Measurements from ENCODE around the gene TPCN1.

Gene TPCN1

DNA sequence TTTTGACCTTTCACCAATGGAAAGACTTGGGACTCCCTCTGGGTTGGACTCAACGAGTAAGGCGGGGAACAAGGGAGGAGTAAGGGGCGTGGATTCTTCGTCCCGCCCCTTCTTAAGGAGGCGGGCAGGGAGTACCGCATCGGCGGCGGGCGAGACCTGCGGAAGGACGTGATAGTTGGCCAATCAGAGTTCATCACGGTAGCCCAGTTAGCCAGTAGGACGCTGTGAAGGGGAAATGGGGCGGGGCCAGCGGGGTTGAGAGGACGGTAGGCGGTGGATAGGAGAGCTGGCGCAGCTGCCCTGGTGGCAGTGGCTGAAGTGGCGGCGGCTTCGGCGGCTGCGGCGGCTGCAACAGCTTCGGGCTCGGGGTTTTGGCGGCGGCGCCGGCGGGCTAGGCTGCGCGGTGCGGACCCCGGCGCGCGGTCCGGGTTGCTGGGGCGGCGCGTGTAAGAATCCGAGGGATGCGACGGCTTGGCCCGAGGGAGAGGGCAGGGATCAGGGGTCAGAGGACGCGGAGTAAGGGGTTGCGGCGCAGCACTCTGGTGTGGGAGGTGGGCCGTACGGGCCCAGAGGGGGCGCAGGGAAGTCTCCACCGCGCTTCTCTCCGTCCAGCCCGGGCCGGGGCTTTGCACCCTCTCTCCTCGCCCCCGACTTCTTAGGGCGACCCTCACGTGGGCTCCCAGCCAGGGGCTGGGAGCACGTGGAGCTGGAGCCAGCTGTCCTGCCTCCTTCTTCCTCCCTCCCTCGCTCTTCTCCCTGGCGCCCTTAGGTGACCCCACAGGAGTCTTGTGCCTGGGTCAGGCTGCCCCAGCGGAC is at the start of gene TPCN1:
Gene TPCN1, plus strand, starts transcription at position 284 of the 816 bp plus-strand sequence. CDS start 5,389 bp downstream, outside the sequence.
- peak; percentile 100 for DNase-seq (ENCODE audit: low read depth)

DNA sequence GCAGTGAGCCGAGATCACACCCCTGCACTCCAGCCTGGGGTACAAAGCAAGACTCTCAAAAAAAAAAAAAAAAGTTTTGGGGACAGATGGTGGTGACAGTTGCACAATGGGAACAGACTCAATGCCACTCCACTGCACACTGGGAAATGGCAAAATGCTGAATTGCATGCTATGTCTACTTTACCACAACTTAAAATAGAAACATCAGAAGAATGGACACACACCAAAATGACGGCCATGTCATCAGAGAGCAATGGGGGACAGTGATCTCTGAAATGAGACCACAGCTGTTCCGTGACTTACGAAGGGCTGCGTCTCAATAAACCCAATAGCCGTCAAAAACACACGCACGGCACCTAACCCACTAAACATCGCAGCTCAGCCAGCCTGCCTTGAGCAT is 49.7 kb upstream of the TPCN1 start:
- no peak for DNase-seq (ENCODE audit: low read depth)

GRCh38 chr12:113172185-113172584 is 49.1 kb upstream of the TPCN1 start:
- no peak for DNase-seq (ENCODE audit: low read depth)

DNA sequence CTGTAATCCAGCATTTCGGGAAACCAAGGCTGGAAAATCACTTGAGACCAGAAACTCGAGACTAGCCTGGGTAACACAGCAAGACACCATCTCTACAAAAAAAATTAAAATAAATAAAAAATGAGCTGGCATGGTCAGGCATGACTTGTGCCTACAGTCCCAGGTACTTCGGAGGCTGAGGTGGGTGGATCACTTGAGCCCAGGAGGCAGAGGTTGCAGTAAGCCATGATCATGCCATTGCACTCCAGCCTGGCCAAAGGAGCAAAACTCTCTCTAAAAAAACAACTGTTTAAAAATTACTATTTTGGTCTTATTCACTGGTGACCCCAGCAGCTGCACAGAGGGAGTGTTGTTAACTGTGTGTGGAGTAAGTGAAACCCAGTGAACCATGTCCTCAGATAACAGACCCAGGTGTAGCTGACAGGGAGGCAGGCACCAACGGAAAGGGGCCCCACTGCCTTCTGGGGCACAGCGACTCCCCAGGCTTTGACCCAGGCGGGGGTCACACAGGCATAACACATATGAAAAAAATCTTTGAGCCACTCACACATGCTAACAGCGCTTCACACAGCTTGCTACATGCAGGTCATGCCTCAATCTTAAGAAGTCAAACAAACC is 48.1 kb upstream of the TPCN1 start:
- no peak for DNase-seq (ENCODE audit: low read depth)

DNA sequence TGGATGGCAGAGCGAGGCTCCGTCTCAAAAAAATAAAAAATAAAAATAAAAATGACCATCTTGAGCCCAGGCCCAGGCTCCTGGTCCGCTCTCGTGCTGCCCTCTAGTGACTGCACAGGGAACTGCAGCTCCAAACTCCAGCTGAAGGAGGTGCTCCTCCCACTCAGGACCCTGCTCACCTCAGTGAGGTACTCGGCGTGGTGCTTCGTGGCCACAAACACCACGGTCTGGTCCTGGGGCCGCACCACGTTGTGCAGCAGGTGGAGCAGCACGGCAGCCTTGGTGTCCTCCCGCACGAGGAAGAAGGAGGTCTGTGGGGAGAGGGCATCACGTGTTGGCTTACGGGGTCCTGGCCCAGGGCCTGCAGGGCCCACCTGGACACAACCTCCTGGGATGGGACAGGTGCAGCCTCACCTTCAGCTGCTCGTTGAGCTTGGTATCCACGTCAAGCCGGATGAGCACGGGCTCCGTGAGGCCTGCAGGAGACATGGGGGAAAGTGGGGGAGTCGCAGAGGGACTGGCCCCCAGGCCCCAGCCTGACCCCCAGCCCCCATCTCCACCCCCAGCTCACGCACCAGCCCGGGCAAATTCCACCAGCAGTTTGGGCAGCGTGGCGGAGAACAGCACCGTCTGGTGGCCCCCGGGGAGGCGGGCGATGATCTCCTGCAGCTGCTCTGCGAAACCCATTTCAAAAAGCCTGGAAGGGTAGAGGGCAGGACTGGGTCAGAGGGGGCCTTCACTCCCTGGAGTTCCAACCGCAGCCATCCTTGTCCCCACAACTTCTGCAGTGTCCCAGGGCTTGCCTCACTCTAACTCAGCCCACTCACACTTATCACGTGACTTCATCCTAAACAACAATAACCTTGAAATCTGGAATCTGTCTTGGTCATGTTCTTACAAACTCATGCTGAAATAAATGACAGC is 46.5 kb upstream of the TPCN1 start:
- no peak for DNase-seq (ENCODE audit: low read depth)

GRCh38 chr12:113179023-113179422 is 42.2 kb upstream of the TPCN1 start:
- no peak for DNase-seq (ENCODE audit: low read depth)

- DNase-seq (ENCODE audit: low read depth), result no peak
Observed at GRCh38 chr12:113180333-113180732, 40.9 kb upstream of the TPCN1 start.

DNA sequence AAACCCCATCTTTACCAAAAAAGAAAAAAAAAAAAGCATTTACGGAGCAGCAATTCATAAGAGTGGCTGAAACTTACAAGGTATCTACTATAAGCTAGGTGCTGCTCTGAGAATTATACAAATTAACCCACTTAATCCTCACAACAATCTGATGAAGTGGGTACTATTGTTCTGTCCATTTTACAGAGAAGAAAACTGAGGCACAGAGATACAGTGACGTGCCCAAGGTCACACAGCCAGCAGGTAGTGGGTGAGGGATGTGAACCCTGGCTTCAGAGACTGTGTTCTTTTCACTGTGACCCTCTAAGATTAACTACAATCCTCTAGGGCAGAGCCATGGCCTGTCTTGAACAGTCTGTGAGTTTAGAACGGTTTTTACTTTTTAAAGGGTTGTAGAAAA is 39.3 kb upstream of the TPCN1 start:
- no peak for DNase-seq (ENCODE audit: low read depth)

GRCh38 chr12:113183030-113183589 is 38.2 kb upstream of the TPCN1 start:
- no peak for DNase-seq (ENCODE audit: low read depth)

- peak; percentile 73 for DNase-seq (ENCODE audit: low read depth)
Observed at GRCh38 chr12:113184098-113184899, 37.0 kb upstream of the TPCN1 start.

DNA sequence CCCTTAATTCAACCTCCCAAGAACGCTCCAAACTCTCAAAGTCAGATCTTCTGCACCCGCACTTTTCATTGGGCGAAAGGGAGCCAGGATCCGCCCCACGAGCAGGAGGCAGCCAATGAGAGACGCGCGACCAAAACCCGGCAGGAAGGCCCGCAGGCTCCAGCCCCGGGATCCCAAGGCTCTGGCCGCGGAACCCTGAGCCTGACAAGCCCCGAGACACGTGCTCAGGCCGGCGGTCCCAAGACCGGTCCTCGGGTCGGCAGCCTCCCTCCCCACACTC is 36.4 kb upstream of the TPCN1 start:
- DNase-seq (ENCODE audit: low read depth), result no peak

DNA sequence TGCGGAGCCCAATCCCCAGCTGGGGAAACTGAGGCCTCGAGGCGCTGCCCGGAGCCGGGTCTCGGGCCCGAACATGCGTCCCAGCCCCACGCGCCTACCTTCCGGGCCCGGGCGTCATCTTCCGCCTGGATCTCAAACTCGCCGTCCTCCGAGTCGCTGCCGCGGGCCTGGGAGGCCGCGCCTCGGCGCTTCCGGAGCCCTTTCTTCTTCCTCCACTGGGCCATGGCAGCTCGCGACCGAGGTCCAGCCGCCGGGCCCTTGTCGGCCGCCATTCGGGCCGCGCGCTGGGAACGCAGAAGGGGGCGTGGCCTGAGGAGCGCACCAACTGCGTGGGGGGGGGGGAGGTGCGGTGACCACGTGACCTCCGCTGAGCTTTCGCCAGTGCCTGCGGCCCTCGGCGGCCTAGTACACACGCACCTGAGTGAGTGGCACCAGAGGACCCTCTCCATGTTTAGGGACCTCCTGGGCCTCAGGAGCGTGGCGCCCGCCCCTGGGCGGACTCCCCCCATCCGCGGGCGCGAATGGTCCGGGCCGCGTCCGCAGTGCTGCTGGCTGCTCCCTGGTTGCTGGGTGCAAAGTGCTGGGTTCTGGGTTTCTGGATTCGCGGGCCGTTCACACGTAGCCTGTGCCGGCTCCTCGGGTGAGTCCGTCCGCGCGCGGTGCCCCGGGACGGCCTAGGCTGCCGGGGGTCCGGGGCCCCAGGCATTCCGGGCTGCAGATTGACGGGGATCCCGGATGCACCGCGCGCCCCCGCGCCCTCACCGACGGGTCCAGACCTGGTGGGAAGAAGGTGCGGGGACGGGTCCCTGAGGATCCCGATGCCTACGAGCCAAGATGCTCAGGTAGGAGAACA is 35.9 kb upstream of the TPCN1 start, which contains the start of the genes DDX54 and RITA1:
Gene DDX54, minus strand, starts transcription at position 299 of the 853 bp plus-strand sequence. Its CDS starts 27 bp downstream, at position 272.
Gene RITA1, plus strand, starts transcription at position 542 of the 853 bp plus-strand sequence. CDS start 1,026 bp downstream, outside the sequence.
- DNase-seq (ENCODE audit: low read depth), result peak; percentile 20

- DNase-seq (ENCODE audit: low read depth), result no peak
Observed at GRCh38 chr12:113186033-113186365, 35.3 kb upstream of the TPCN1 start.

GRCh38 chr12:113186666-113187325 is 34.5 kb upstream of the TPCN1 start:
- DNase-seq (ENCODE audit: low read depth), result no peak

DNA sequence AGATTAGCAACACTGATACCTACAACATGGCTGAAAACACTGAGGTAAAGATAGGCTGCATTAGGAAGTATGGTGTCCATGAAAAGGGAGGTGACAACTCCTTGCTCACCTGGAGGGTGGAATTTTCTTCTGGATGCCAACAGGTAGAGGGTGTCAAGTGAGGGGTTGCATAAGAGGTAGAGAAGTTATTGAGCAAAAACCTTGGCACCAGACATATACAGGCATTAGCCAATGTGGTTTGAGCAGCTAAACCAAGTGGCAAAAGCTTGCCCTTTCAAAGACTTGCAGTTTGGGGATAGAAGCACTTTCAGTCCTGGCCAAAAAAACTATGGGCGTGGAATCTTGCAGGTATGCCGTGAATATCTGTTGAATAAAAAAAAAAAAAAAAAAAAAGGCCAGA is 31.9 kb upstream of the TPCN1 start:
- DNase-seq (ENCODE audit: low read depth), result no peak

GRCh38 chr12:113190761-113191160 is 30.5 kb upstream of the TPCN1 start:
- DNase-seq (ENCODE audit: low read depth), result no peak

- DNase-seq (ENCODE audit: low read depth), result no peak
Observed at GRCh38 chr12:113191227-113191626, 30.0 kb upstream of the TPCN1 start.

DNA sequence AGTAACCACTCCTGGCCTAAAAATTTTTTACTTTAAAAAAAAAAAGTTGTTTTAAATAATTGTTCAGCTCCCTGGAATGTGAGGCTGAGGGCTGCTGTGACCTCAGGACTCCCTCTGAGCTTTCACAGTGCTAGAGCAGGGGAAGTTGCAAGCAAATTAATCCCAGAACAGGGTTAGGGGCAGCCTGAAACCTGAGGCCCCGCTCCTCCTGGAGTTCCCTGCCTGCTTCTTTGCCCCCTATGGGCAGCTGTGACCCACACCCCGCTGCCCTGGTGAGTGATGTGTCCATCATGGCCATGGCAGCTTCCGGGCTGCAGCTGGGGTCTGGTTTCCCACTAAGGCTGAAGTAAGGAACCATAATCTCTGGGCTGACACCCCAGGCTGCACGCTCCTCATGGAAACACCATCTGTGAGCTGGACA is 26.3 kb upstream of the TPCN1 start:
- peak; percentile 32 for DNase-seq (ENCODE audit: low read depth)

- no peak for DNase-seq (ENCODE audit: low read depth)
Observed at GRCh38 chr12:113195598-113195997, 25.7 kb upstream of the TPCN1 start.

DNA sequence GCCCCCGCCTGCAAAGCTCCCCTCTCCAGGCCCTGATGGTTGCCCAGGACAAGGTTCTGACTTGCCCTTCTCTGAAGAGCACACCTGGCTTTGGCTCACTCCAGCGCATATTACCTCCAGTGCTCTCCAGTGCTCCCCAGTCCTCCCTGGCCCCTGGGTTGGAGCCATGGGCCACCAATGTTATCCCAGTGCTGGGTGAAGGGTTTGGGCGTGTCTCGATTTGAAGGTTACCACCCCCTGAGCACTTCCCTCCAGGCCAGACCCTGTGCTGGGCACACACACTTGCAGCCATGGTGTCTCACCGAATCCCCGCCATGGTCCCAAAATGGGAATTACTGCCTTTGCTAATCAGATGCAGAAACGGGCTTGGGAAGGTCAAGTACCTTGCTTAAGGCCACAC is 24.7 kb upstream of the TPCN1 start:
- DNase-seq (ENCODE audit: low read depth), result no peak

Measured in GM04503 (cell line).